ENCODE results near the gene SH3PXD2B. TPM values are rescaled to one million over a fixed set of nuclear protein-coding genes. Genes with fewer than 3 reads are reported as not detected.

SH3PXD2B gene
- total and polyA plus RNA-seq, 10 of the 15 experiments (the other 5 are each of a cell fraction or from before 2014, with no cell fraction given) = 0.05 to 1.6 (median 0.57) TPM

GRCh38 chr5:172358345-172358744, 96.0 kb downstream of the SH3PXD2B start:
- H3K9ac ChIP-seq (ENCODE audit: control insufficient read depth, insufficient read depth, low read length) = no peak overlapping the region
- no peak for ATAC-seq
- H3K27ac ChIP-seq (ENCODE audit: control insufficient read depth, insufficient read depth) = no peak overlapping the region
- BruUV-seq (replicated peaks) = no TSS peak
- H3K4me1 ChIP-seq (ENCODE audit: control insufficient read depth, insufficient read depth, low read length) = peaks cover 12% of the 10 kb centered on the region
- H3K9me3 ChIP-seq (replicated peaks; ENCODE audit: control insufficient read depth, insufficient read depth, low read length) = no peaks in the 10 kb centered on the region; the same call in 2 of the 3 replicates
- DNase-seq (ENCODE audit: low read depth, low spot score) = no peak
- WGBS (ENCODE audit: insufficient coverage, insufficient replicate concordance, low lambda C conversion rate, missing lambda C conversion rate) = 67% methylated on average over 7 of the region's 7 CpGs
- H3K4me2 ChIP-seq (ENCODE audit: control insufficient read depth, insufficient read depth) = no peak overlapping the region
- H3K4me3 ChIP-seq = no peak overlapping the region
- intact Hi-C loops (cut with micrococcal nuclease; ENCODE audit: unreplicated experiment) = no loop called here
- H3K27me3 ChIP-seq (replicated peaks in 1 of 2; ENCODE audit: control insufficient read depth in 2 of 2, insufficient read depth in 2 of 2, low read length in 1 of 2) = no peaks in the 10 kb centered on the region
- ChIA-PET RAD21 (ENCODE audit: unreplicated experiment) (interaction anchor here (0.8 kb wide), 1 partner anchor 20 kb away, joined by 3 read pairs; no protein-coding TSS in a partner anchor), SMC1A (ENCODE audit: uncharacterized antibody, unreplicated experiment) (no interaction called here), CTCF (no interaction called here), POLR2A (no interaction called here)
- TF ChIP-seq CBX3 (IDR thresholded peaks at IDR 0.05; ENCODE audit: borderline replicate concordance, low read depth) (no peak), YBX1 (IDR thresholded peaks at IDR 0.05) (no peak), YY1 (IDR thresholded peaks at IDR 0.05; ENCODE audit: low read depth, low read length) (no peak), RB1 (IDR thresholded peaks at IDR 0.05; ENCODE audit: borderline replicate concordance) (no peak), SUPT20H (IDR thresholded peaks at IDR 0.05; ENCODE audit: borderline replicate concordance, control insufficient read depth, low read depth, low read length) (no peak), FOS (IDR thresholded peaks at IDR 0.05; ENCODE audit: borderline replicate concordance, extremely low read depth, insufficient read length) (no peak), HCFC1 (IDR thresholded peaks at IDR 0.05; ENCODE audit: low read length) (no peak), MEF2B (IDR thresholded peaks at IDR 0.05; ENCODE audit: partially characterized antibody, poor library complexity, severe bottlenecking) (no peak), RAD51 (IDR thresholded peaks at IDR 0.05) (no peak), MYB (IDR thresholded peaks at IDR 0.05; ENCODE audit: borderline replicate concordance, low read depth, low read length) (no peak), FOXM1 (IDR thresholded peaks at IDR 0.05; ENCODE audit: low read depth, low read length) (no peak), NFYA (IDR thresholded peaks at IDR 0.05; ENCODE audit: borderline replicate concordance, low read depth, low read length) (no peak), CEBPZ (IDR thresholded peaks at IDR 0.05; ENCODE audit: low read depth, low read length) (no peak)
- TF ChIP-seq, protein P1, sequence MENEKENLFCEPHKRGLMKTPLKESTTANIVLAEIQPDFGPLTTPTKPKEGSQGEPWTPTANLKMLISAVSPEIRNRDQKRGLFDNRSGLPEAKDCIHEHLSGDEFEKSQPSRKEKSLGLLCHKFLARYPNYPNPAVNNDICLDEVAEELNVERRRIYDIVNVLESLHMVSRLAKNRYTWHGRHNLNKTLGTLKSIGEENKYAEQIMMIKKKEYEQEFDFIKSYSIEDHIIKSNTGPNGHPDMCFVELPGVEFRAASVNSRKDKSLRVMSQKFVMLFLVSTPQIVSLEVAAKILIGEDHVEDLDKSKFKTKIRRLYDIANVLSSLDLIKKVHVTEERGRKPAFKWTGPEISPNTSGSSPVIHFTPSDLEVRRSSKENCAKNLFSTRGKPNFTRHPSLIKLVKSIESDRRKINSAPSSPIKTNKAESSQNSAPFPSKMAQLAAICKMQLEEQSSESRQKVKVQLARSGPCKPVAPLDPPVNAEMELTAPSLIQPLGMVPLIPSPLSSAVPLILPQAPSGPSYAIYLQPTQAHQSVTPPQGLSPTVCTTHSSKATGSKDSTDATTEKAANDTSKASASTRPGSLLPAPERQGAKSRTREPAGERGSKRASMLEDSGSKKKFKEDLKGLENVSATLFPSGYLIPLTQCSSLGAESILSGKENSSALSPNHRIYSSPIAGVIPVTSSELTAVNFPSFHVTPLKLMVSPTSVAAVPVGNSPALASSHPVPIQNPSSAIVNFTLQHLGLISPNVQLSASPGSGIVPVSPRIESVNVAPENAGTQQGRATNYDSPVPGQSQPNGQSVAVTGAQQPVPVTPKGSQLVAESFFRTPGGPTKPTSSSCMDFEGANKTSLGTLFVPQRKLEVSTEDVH (IDR thresholded peaks at IDR 0.05; ENCODE audit: low read depth, partially characterized antibody) = no peak
- H4K20me1 ChIP-seq (ENCODE audit: control insufficient read depth, insufficient read depth) = no peaks in the 10 kb centered on the region
- H3K79me2 ChIP-seq (ENCODE audit: control insufficient read depth, insufficient read depth, low read length) = no peaks in the 10 kb centered on the region
- in situ Hi-C loops (cut with MboI) = no loop called here
- no peak overlapping the region for H2AFZ ChIP-seq (ENCODE audit: control insufficient read depth, low read depth, low read length)
- no peak for FAIRE-seq
- no peaks in the 10 kb centered on the region for H3K36me3 ChIP-seq (ENCODE audit: control insufficient read depth in 2 of 2, insufficient read depth in 2 of 2, low read length in 1 of 2)

Data from GM12878 (cell line).